Lower leg skin (tissue), 3 donors: ENCODE measurements around the gene CORO7.

Experiments
- CTCF ChIP-seq, 3 donors: fragments of 450-650 bp; IDR thresholded peaks; one replicate each; pipeline ENCODE4 v1.5.1; 2016; ENCODE audit warnings: antibody characterized with exemption in 3 of 3, mild to moderate bottlenecking in 3 of 3, moderate library complexity in 2 of 3
- POLR2A ChIP-seq, 2 donors: fragments of 450-650 bp; IDR thresholded peaks; one replicate each; pipeline ENCODE4 v1.6.1; 2016 to 2017; ENCODE audit warnings: antibody characterized with exemption in 2 of 2, mild to moderate bottlenecking in 1 of 2, moderate library complexity in 1 of 2

GRCh38 chr16:4433228-4433627, 16.8 kb upstream of the CORO7 start:
- TF ChIP-seq CTCF (IDR thresholded peaks at IDR 0.05), result no peak
- no peak for TF ChIP-seq POLR2A (IDR thresholded peaks at IDR 0.05)
